Measurements from ENCODE around the gene NPLOC4. TPM values are rescaled to one million over a fixed set of nuclear protein-coding genes. Genes with fewer than 3 reads are reported as not detected.

NPLOC4 gene
- total and polyA plus RNA-seq, 9 of the 15 experiments (the other 6 are each of a cell fraction or from before 2014, with no cell fraction given) = 1.5 to 116 (median 64.5) TPM

- no peak for ATAC-seq
- H3K4me3 ChIP-seq = no peak overlapping the region
- no peak for FAIRE-seq
- no peak overlapping the region for H3K4me2 ChIP-seq (ENCODE audit: insufficient read depth, low read length)
- no peak overlapping the region for H3K9ac ChIP-seq (ENCODE audit: insufficient read depth in 1 of 2, low read depth in 2 of 2, low read length in 2 of 2)
- peaks cover 0 to 3% of the 10 kb centered on the region in 2 experiments; a peak in 1 of 5 replicates for H3K4me1 ChIP-seq (replicated peaks in 1 of 2; ENCODE audit: control insufficient read depth in 2 of 2, insufficient read depth in 2 of 2, low read length in 2 of 2)
- no peak for TF ChIP-seq MCM2 (IDR thresholded peaks at IDR 0.05; ENCODE audit: low read depth)
- TF ChIP-seq ZNF184 (CRISPR knock-in tag; IDR thresholded peaks at IDR 0.05) = 0 out of 2 replicates have a peak, but pooled peaks have one; percentile 8
- no peak for DNase-seq (ENCODE audit: extremely low read depth in 1 of 4, low spot score in 3 of 4)
- peaks cover 97% of the 10 kb centered on the region for H3K36me3 ChIP-seq (ENCODE audit: control insufficient read depth, insufficient read depth, low read length)
- H4K20me1 ChIP-seq (replicated peaks; ENCODE audit: control insufficient read depth, insufficient read depth, low read length) = peaks cover 5% of the 10 kb centered on the region; the same call in 1 of the 2 replicates
- 95% methylated on average over 16 of the region's 16 CpGs for WGBS (ENCODE audit: insufficient coverage, low coverage, missing lambda C conversion rate)
- in situ Hi-C loops (cut with MboI) = no loop called here
- H3K27me3 ChIP-seq (ENCODE audit: control insufficient read depth in 2 of 2, insufficient read depth in 2 of 2, low read length in 2 of 2) = no peaks in the 10 kb centered on the region
- no TSS peak for BruUV-seq (replicated peaks)
- no peaks in the 10 kb centered on the region for H3K79me2 ChIP-seq (ENCODE audit: control insufficient read depth, insufficient read depth, low read length)
- no peak overlapping the region for H2AFZ ChIP-seq (ENCODE audit: low read depth, low read length)
- no peaks in the 10 kb centered on the region for H3K9me1 ChIP-seq (ENCODE audit: control insufficient read depth, insufficient read depth, low read length)
- intact Hi-C loops (cut with micrococcal nuclease) = no loop called here
- POLR2A ChIA-PET = interaction anchor here (1.4 kb wide), 1 partner anchor 20 kb away, joined by 3 read pairs; no protein-coding TSS in a partner anchor
- H3K9me3 ChIP-seq (replicated peaks; ENCODE audit: control insufficient read depth, insufficient read depth, low read depth, low read length) = no peaks in the 10 kb centered on the region
- CTCF ChIA-PET (ENCODE audit: low intra/inter-chr PET ratio) = no interaction called here
- H3K27ac ChIP-seq (ENCODE audit: extremely low read depth, low read depth, low read length) = no peak overlapping the region
These were observed 71.7 kb downstream of the NPLOC4 start for GRCh38 chr17:81565231-81565630.

DNA sequence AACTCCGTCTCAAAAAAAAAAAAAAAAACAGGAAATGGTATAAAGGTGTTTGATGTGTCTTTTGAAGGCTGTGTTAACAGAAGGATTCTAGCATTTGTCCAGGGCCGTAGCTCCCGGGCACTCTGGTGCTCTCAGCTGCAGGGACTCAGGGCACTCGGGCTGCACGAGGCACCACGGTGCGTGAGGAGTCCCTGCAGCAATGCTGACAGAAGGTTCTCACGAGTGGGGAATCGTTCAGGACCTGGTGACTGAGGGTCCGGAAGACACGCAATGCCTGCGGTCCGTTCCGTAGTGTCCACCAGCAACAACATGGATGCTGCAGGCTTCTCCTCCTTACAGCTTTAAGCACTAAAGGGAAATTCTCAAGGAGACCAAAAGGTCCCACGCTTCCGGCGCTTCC is 72.1 kb downstream of the NPLOC4 start:
- Histone ChIP-seq H3K27ac (ENCODE audit: extremely low read depth, low read depth, low read length) (no peak overlapping the region), H3K27me3 (ENCODE audit: control insufficient read depth in 2 of 2, insufficient read depth in 2 of 2, low read length in 2 of 2) (no peaks in the 10 kb centered on the region), H4K20me1 (replicated peaks; ENCODE audit: control insufficient read depth, insufficient read depth, low read length) (0 out of 2 replicates have a peak, but pooled peaks cover 5% of the 10 kb centered on the region), H3K4me1 (replicated peaks in 1 of 2; ENCODE audit: control insufficient read depth in 2 of 2, insufficient read depth in 2 of 2, low read length in 2 of 2) (no peaks in the 10 kb centered on the region), H3K36me3 (ENCODE audit: control insufficient read depth, insufficient read depth, low read length) (peaks cover 97% of the 10 kb centered on the region), H3K4me2 (ENCODE audit: insufficient read depth, low read length) (no peak overlapping the region), H3K9me1 (ENCODE audit: control insufficient read depth, insufficient read depth, low read length) (no peaks in the 10 kb centered on the region), H3K4me3 (no peak overlapping the region), H3K9me3 (replicated peaks; ENCODE audit: control insufficient read depth, insufficient read depth, low read depth, low read length) (no peaks in the 10 kb centered on the region), H3K9ac (ENCODE audit: insufficient read depth in 1 of 2, low read depth in 2 of 2, low read length in 2 of 2) (no peak overlapping the region; a peak in 1 of 4 replicates), H3K79me2 (ENCODE audit: control insufficient read depth, insufficient read depth, low read length) (no peaks in the 10 kb centered on the region), H2AFZ (ENCODE audit: low read depth, low read length) (no peak overlapping the region)
- CTCF ChIA-PET (ENCODE audit: low intra/inter-chr PET ratio) = no interaction called here
- POLR2A ChIA-PET = no interaction called here
- in situ Hi-C loops (cut with MboI) = no loop called here
- 93% methylated on average over 14 of the region's 17 CpGs for WGBS (ENCODE audit: insufficient coverage, low coverage, missing lambda C conversion rate)
- no TSS peak for BruUV-seq (replicated peaks)
- no peak for DNase-seq (ENCODE audit: extremely low read depth in 1 of 4, low spot score in 3 of 4)
- no peak for ATAC-seq
- intact Hi-C loops (cut with micrococcal nuclease) = no loop called here
- FAIRE-seq = no peak
- TF ChIP-seq RAD51 (IDR thresholded peaks at IDR 0.05; ENCODE audit: borderline replicate concordance, low read depth) (no peak), FOXJ2 (tag; IDR thresholded peaks at IDR 0.05) (no peak), ZNF347 (CRISPR knock-in tag; IDR thresholded peaks at IDR 0.05; ENCODE audit: low read depth) (no peak), SMARCA5 (IDR thresholded peaks at IDR 0.05) (no peak), MXI1 (IDR thresholded peaks at IDR 0.05; ENCODE audit: low read depth, low read length) (no peak)
- TF ChIP-seq, protein P1, sequence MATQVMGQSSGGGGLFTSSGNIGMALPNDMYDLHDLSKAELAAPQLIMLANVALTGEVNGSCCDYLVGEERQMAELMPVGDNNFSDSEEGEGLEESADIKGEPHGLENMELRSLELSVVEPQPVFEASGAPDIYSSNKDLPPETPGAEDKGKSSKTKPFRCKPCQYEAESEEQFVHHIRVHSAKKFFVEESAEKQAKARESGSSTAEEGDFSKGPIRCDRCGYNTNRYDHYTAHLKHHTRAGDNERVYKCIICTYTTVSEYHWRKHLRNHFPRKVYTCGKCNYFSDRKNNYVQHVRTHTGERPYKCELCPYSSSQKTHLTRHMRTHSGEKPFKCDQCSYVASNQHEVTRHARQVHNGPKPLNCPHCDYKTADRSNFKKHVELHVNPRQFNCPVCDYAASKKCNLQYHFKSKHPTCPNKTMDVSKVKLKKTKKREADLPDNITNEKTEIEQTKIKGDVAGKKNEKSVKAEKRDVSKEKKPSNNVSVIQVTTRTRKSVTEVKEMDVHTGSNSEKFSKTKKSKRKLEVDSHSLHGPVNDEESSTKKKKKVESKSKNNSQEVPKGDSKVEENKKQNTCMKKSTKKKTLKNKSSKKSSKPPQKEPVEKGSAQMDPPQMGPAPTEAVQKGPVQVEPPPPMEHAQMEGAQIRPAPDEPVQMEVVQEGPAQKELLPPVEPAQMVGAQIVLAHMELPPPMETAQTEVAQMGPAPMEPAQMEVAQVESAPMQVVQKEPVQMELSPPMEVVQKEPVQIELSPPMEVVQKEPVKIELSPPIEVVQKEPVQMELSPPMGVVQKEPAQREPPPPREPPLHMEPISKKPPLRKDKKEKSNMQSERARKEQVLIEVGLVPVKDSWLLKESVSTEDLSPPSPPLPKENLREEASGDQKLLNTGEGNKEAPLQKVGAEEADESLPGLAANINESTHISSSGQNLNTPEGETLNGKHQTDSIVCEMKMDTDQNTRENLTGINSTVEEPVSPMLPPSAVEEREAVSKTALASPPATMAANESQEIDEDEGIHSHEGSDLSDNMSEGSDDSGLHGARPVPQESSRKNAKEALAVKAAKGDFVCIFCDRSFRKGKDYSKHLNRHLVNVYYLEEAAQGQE (IDR thresholded peaks at IDR 0.05; ENCODE audit: borderline replicate concordance) = no peak
- TF ChIP-seq, protein P1 (CRISPR knock-in tag; IDR thresholded peaks at IDR 0.05; ENCODE audit: low read depth) = no peak

Data from K562 (cell line).